NCI-H2171 (cell line): ENCODE data around the gene CCDC91.
"Not testable (repeated sequence)": the region's sequence is repeated elsewhere in the genome, so short reads cannot be mapped to it uniquely, and the experiment has no call there.

ENCODE experiments used
- DNase-seq: peaks from one replicate; lab custom pipeline; 2025; lab: John Stamatoyannopoulos, UW

Gene CCDC91

DNA sequence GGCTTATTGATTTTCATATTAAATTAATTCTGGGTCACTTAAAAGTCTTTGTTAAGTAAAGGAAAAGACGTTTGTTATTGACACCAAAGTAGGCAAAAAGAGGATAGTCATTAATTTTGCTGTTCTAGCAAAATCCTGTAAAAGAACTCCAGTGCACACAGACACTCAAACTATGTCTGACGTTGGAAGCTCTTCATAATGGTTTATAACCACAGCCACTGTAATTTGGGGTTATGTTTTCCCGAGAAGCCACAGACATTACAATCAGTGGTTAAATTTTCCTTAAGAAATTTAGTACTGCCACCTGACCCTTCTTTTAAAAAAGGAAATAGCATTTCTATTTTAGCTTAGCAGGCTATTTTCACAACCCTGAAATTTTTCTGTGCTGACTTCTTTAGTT, 267.5 kb downstream of the CCDC91 start:
- no peak for DNase-seq

GRCh38 chr12:28459481-28459880, 269.2 kb downstream of the CCDC91 start:
- DNase-seq: no peak

DNA sequence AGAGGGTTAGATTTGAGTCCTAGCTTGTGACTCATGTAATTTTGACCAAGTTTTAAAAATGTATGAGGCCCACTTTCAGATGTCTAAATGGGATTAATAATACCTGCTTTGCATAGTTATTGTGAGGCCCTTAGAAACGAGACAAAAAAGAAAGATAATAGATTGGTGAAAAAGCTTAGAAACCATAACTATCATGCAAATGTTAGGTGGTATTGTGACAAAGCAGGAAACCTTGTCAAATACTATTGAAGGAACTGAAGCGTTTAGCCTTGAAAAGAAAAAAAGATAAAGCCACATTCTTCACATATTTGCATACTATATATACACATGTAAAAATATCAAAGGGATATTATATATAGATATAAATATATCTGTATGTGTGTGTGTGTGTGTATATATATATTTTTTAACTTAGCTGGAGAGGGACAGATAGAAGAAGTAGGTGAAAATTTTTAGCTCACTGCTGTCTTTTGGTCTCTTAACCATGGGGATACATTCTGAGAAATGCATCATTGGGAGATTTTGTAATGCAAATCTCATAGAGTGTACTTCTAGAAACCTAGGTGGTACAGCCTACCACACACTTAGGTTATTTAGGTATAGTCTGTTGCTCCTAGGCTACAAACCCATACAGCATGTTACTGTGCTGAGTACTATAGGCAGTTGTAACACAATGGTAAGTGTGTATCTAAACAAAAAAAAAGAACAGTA, 270.3 kb downstream of the CCDC91 start:
- DNase-seq: no peak

DNA sequence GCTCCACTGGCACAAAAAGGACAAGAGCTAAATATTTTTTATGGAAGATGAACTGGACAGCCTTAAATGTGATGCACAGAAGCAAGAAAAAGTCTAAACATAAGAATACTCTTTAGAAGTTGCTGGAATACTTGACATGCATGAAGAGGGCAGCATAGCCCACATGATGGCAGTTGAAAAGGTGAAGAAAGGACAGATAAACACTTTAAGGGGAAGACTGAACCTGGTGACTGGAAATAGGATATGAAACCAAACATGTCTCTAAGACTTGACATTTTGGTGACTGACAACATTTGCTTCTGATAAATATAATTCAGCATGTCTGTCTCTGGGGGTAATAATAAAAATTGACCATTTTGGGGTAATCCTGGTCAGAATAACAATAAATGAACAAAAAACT, 273.1 kb downstream of the CCDC91 start:
- no peak for DNase-seq

DNA sequence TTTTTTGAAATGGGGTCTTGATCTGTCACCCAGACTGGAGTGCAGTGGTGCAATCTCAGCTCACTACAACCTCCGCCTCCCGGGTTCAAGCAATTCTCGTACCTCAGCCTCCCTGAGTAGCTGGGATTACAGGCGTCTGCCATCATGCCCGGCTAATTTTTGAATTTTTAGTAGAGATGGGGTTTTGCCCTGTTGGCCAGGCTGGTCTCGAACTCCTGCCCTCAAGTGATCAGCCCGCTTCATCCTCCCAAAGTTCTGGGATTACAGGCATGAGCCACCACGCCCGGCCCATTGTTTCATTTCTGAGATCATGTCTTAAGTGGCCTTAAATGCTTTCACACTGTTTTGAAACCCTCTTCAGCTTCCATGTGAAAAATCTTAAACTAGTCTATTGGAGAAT, 281.5 kb downstream of the CCDC91 start:
- not testable (repeated sequence) for DNase-seq

DNA sequence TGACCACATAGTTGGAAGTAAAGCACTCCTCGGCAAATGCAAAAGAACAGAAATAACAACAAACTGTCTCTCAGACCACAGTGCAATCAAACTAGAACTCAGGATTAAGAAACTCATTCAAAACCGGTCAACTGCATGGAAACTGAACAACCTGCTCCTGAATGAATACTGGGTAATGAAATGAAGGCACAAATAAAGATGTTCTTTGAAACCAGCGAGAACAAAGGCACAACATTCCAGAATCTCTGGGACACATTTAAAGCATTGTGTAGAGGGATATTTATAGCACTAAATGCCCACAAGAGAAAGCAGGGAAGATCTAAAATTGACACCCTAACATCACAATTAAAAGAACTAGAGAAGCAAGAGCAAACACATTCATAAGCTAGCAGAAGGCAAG, 285.9 kb downstream of the CCDC91 start:
- not testable (repeated sequence) for DNase-seq

DNA sequence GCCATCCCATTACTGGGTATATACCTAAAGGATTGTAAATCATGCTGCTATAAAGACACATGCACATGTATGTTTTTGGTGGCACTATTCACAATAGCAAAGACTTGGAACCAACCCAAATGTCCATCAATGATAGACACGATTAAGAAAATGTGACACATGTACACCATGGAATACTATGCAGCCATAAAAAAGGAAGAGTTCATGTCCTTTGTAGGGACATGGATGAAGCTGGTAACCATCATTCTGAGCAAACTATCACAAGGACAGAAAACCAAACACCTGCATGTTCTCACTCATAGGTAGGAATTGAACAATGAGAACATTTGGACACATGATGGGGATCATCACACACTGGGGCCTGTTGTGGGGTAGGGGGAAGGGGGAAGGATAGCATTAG, 288.8 kb downstream of the CCDC91 start:
- DNase-seq: not testable (repeated sequence)

GRCh38 chr12:28479683-28480082, 289.4 kb downstream of the CCDC91 start:
- DNase-seq: no peak

- no peak for DNase-seq
Measured at GRCh38 chr12:28484156-28484555, 293.9 kb downstream of the CCDC91 start.

DNA sequence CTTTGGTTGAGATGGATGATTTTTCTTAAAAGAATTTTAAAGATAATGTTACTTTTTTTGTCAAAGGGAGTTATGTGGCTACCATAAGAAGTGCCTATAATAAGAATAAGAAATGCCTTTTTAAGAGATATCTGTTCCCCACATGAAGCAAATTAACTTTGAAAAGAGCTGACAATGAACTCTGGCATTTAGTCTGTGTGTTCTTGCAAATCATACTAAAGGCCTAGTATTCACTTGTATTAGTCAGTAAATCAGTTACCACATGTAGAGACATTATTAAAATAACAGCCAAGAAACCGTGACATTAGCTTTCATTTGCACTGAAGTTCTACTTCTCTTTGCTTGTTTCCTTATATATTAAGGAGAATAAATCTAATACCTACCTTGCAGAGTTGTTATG, 296.3 kb downstream of the CCDC91 start:
- no peak for DNase-seq

GRCh38 chr12:28489246-28489645, 299.0 kb downstream of the CCDC91 start:
- no peak for DNase-seq

DNA sequence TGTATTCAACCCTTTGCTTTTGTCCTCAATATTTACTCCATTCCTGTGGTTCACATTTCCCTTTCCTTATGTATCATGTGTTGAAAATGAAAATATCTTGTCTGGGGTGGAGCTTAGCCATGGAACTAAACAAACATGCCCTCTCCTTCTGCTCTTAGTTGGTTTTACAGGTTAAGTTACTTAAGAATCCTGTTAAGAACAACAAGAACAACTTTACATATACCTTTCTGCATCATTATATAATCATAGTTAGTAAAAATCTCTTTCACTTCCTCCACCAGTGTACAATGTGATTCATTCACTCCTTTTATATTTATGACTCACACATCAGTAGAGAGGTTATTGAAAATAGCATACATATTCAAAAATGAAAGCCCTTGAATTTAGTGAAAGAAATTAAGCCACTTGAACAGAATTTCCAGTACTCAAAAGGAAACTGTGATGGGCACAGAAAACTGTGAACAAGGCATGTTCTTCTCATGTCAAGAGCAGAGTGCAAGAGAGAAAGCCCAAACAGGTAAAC, 307.7 kb downstream of the CCDC91 start:
- DNase-seq: no peak

GRCh38 chr12:28498850-28499249, 308.6 kb downstream of the CCDC91 start:
- no peak for DNase-seq

- DNase-seq: no peak
Measured at GRCh38 chr12:28500373-28501024, 310.2 kb downstream of the CCDC91 start.

- DNase-seq: no peak
Measured at GRCh38 chr12:28506271-28506670, 316.0 kb downstream of the CCDC91 start.

DNA sequence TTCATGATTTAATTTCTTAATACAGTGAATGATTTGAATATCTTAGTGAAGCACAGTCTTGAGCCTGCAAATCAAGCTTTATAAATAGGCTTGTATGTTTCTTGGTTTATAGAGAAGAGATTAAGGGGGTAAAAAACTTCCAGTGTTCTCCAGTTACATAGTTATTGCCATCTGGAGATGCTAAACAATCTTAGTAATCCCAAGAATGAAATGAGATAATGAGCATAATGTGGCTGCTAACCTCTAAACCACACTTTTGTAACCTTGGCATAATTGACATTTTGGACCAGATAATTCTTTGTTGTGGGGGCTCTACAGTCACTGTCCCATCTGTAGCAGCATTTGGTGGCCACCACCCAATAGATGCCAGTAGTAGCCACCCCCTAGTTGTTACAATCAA, 316.8 kb downstream of the CCDC91 start:
- no peak for DNase-seq

DNA sequence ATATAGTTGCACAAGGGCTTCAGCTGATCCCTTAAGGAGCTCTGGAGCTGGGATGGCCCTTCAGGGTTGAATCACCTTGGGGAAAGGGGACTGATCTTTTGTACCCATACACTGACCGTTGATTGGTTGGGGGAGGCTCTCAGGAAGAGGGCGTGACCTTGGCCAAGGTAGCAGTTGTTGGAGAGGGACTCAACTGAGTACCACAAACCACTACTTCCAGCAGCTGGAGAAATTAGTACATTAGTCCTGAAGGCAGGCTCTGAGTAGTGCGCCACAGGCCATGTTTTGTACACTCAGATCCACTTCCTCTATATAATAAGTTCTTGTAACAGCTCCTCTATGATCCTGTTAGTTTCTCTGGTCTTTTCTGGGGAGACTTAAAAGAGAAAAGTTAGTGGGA, 317.6 kb downstream of the CCDC91 start:
- no peak for DNase-seq

- no peak for DNase-seq
Measured at GRCh38 chr12:28512406-28512805, 322.1 kb downstream of the CCDC91 start.

GRCh38 chr12:28512876-28513275, 322.6 kb downstream of the CCDC91 start:
- no peak for DNase-seq

- no peak for DNase-seq
Measured at GRCh38 chr12:28513983-28514382, 323.7 kb downstream of the CCDC91 start.

- DNase-seq: peak; percentile 45
Measured at GRCh38 chr12:28517101-28517500, 326.8 kb downstream of the CCDC91 start.

GRCh38 chr12:28527631-28528249, 337.5 kb downstream of the CCDC91 start:
- peak; percentile 27 for DNase-seq

DNA sequence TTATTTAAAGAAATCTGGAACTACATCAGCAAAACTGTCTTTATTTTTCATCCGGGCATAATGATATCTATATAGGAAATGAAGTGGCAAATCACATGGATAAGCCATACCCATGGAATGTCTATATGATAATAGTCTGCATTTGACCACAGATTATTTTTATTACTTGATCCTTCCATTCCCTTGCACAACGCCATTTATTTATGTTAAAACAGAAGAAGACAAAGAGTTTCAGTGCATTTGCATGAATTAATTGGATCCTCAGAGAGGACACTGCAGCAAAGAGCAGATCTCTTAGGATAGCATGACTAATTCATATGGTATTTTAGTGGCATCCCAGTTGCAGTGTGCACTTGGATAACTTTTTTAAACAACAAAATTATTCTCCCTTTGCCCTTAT, 345.0 kb downstream of the CCDC91 start:
- DNase-seq: no peak
